Neural cell (in vitro differentiated cells): ENCODE results near the gene ANKMY1. TPM values are rescaled to one million over a fixed set of nuclear protein-coding genes. Genes with fewer than 3 reads are reported as not detected.

Source experiments
- H2AFZ ChIP-seq: fragments of 200-600, 300-800 bp; sonication (generic), shearing (Covaris generic); 2 replicates; pipeline ENCODE4 v1.6.0; 2014; ENCODE audit warnings: low read depth, mild to moderate bottlenecking, antibody characterized with exemption, low read length, moderate library complexity
- H3F3A ChIP-seq: fragments of 200-600 bp; shearing (Covaris generic); 2 replicates; pipeline ENCODE4 v1.6.1; 2016; ENCODE audit warnings: mild to moderate bottlenecking, moderate library complexity, mixed read lengths, antibody characterized with exemption, low read length; ENCODE audit not compliant: insufficient read depth, poor library complexity, severe bottlenecking
- H3K27ac ChIP-seq: fragments of 200-600, 300-800 bp; sonication (generic), shearing (Covaris generic); 2 replicates; pipeline ENCODE4 v1.5.1; 2014; ENCODE audit warnings: mild to moderate bottlenecking, low read length, moderate library complexity
- H3K27me3 ChIP-seq: fragments of 300-800, 200-600 bp; sonication (generic), shearing (Covaris generic); 2 replicates; pipeline ENCODE4 v1.6.0; 2014; ENCODE audit warnings: mild to moderate bottlenecking, low read depth, low read length, moderate library complexity; ENCODE audit not compliant: insufficient read depth
- H3K36me3 ChIP-seq: fragments of 300-800, 200-600 bp; sonication (generic), shearing (Covaris generic); 2 replicates; pipeline ENCODE4 v1.5.1; 2014; ENCODE audit warnings: mild to moderate bottlenecking, antibody characterized with exemption, low read length, moderate library complexity; ENCODE audit not compliant: insufficient read depth
- H3K4me2 ChIP-seq: fragments of 300-800, 200-600 bp; sonication (generic), shearing (Covaris generic); 2 replicates; pipeline ENCODE4 v1.6.0; 2014; ENCODE audit warnings: mild to moderate bottlenecking, low read length
- H3K4me3 ChIP-seq: fragments of 300-800, 200-600 bp; sonication (generic), shearing (Covaris generic); 2 replicates; pipeline ENCODE4 v1.5.1; 2014; ENCODE audit warnings: mild to moderate bottlenecking, low read length, moderate library complexity
- H3K79me2 ChIP-seq: fragments of 200-600 bp; shearing (Covaris generic); replicated peaks from 2 replicates; pipeline ENCODE4 v1.6.0; 2014; ENCODE audit warnings: mild to moderate bottlenecking, low read length, moderate library complexity; ENCODE audit not compliant: insufficient read depth
- H3K9ac ChIP-seq: fragments of 300-800, 200-600 bp; sonication (generic), shearing (Covaris generic); 2 replicates; pipeline ENCODE4 v1.6.1; 2016; ENCODE audit warnings: mild to moderate bottlenecking, low read length, mixed read lengths
- H3K9me2 ChIP-seq: fragments of 200-600 bp; shearing (Covaris generic); 2 replicates; pipeline ENCODE4 v1.6.1; 2016; ENCODE audit warnings: mild to moderate bottlenecking, low read length, mixed read lengths; ENCODE audit not compliant: insufficient read depth
- H3K9me3 ChIP-seq: fragments of 200-600, 300-800 bp; sonication (generic), shearing (Covaris generic); 2 replicates; pipeline ENCODE4 v1.6.1; 2016; ENCODE audit warnings: mild to moderate bottlenecking, mixed run types, low read length, moderate library complexity, mixed read lengths
- H4K20me1 ChIP-seq: fragments of 200-600 bp; shearing (Covaris generic); 2 replicates; pipeline ENCODE4 v1.6.1; 2016; ENCODE audit warnings: mild to moderate bottlenecking, mixed run types; ENCODE audit not compliant: insufficient read depth
- CTCF ChIP-seq: fragments of 450-650 bp; IDR thresholded peaks from 2 replicates; pipeline ENCODE4 v1.5.1; 2014; ENCODE audit warnings: antibody characterized with exemption, mild to moderate bottlenecking, moderate library complexity; ENCODE audit not compliant: poor library complexity, severe bottlenecking
- EP300 ChIP-seq: fragments of 450-650 bp; conservative IDR thresholded peaks from 2 replicates; pipeline ENCODE4 v1.6.1; 2014; ENCODE audit warnings: antibody characterized with exemption, mild to moderate bottlenecking, moderate library complexity; ENCODE audit not compliant: poor library complexity, severe bottlenecking
- EZH2 ChIP-seq: fragments of 200-600, 300-800 bp; shearing (Covaris generic), sonication (generic); IDR thresholded peaks from 2 replicates; pipeline ENCODE4 v1.6.1; 2014; ENCODE audit warnings: antibody characterized with exemption, low read length, borderline replicate concordance, mild to moderate bottlenecking; ENCODE audit not compliant: insufficient read depth, poor library complexity, severe bottlenecking
- MXI1 ChIP-seq: fragments of 450-650 bp; conservative IDR thresholded peaks from 2 replicates; pipeline ENCODE4 v1.6.1; 2014; ENCODE audit warnings: antibody characterized with exemption, mild to moderate bottlenecking; ENCODE audit not compliant: poor library complexity, severe bottlenecking
- POLR2AphosphoS5 ChIP-seq: IDR thresholded peaks from 2 replicates; pipeline ENCODE4 v1.6.1; 2012
- RAD21 ChIP-seq: fragments of 450-650 bp; conservative IDR thresholded peaks from 2 replicates; pipeline ENCODE4 v1.6.1; 2014; ENCODE audit warnings: antibody characterized with exemption, mild to moderate bottlenecking, moderate library complexity
- REST ChIP-seq: IDR thresholded peaks from 2 replicates; pipeline ENCODE4 v1.6.1; 2012; ENCODE audit warnings: borderline replicate concordance
- SMC3 ChIP-seq: fragments of 450-650 bp; conservative IDR thresholded peaks from 2 replicates; pipeline ENCODE4 v1.6.1; 2014; ENCODE audit warnings: antibody characterized with exemption, mild to moderate bottlenecking, moderate library complexity; ENCODE audit not compliant: poor library complexity
- polyA plus RNA-seq: library from polyadenylated mRNA; depleted of rRNA; stranded (reverse); fragments of >200 nt; gene quantifications from 2 replicates; pipeline ENCODE4 v1.2.3, GENCODE V29; 2014

Gene ANKMY1
- polyA plus RNA-seq, 1 donor from 2014 or later = 6.6 TPM

- no peaks in the 10 kb centered on the region for H3K27me3 ChIP-seq
- no peaks in the 10 kb centered on the region for H3K9me3 ChIP-seq
- H3F3A ChIP-seq = peaks cover 3% of the 10 kb centered on the region
- no peak overlapping the region for H3K4me2 ChIP-seq
- no peaks in the 10 kb centered on the region for H3K36me3 ChIP-seq
- H3K9ac ChIP-seq = no peak overlapping the region
- H3K27ac ChIP-seq = no peak overlapping the region
- peak overlapping the region; percentile 81 for H3K4me3 ChIP-seq
- peaks cover 6% of the 10 kb centered on the region for H3K79me2 ChIP-seq
- TF ChIP-seq CTCF = no peak
- H3K9me2 ChIP-seq = no peaks in the 10 kb centered on the region
- H2AFZ ChIP-seq = no peak overlapping the region
- H4K20me1 ChIP-seq = no peaks in the 10 kb centered on the region
Measured at GRCh38 chr2:240569998-240570530, 12.3 kb upstream of the ANKMY1 start.

GRCh38 chr2:240569523-240569997 lies 11.8 kb upstream of the ANKMY1 start:
- no peak overlapping the region for H2AFZ ChIP-seq
- no peaks in the 10 kb centered on the region for H3K9me2 ChIP-seq
- H3K4me3 ChIP-seq = peak overlapping the region; percentile 81
- H3K79me2 ChIP-seq = peaks cover 6% of the 10 kb centered on the region
- no peaks in the 10 kb centered on the region for H3K27me3 ChIP-seq
- TF ChIP-seq EZH2 (no peak), POLR2AphosphoS5 (no peak), EP300 (no peak), REST (no peak)
- H3K27ac ChIP-seq = no peak overlapping the region
- H3F3A ChIP-seq = peaks cover 3% of the 10 kb centered on the region
- no peaks in the 10 kb centered on the region for H3K9me3 ChIP-seq
- H4K20me1 ChIP-seq = no peaks in the 10 kb centered on the region
- H3K36me3 ChIP-seq = no peaks in the 10 kb centered on the region
- peak overlapping the region; percentile 72 for H3K9ac ChIP-seq
- H3K4me2 ChIP-seq = peak overlapping the region; percentile 83

- H3K27ac ChIP-seq = peak overlapping the region; percentile 24
- no peaks in the 10 kb centered on the region for H4K20me1 ChIP-seq
- H3K36me3 ChIP-seq = no peaks in the 10 kb centered on the region
- peak overlapping the region; percentile 81 for H3K4me3 ChIP-seq
- peak overlapping the region; percentile 83 for H3K4me2 ChIP-seq
- H3K9me2 ChIP-seq = no peaks in the 10 kb centered on the region
- no peaks in the 10 kb centered on the region for H3K27me3 ChIP-seq
- peaks cover 6% of the 10 kb centered on the region for H3K79me2 ChIP-seq
- peaks cover 3% of the 10 kb centered on the region for H3F3A ChIP-seq
- no peak overlapping the region for H2AFZ ChIP-seq
- H3K9me3 ChIP-seq = no peaks in the 10 kb centered on the region
- H3K9ac ChIP-seq = peak overlapping the region; percentile 72
- TF ChIP-seq EZH2 (no peak), EP300 (no peak), SMC3 (no peak), REST (peak; percentile 35), MXI1 (peak; percentile 49), CTCF (no peak), POLR2AphosphoS5 (no peak), RAD21 (no peak)
Measured at GRCh38 chr2:240568678-240569522, 11.1 kb upstream of the ANKMY1 start.
